ENCODE data around the gene IDH1. TPM values are rescaled to one million over a fixed set of nuclear protein-coding genes. Genes with fewer than 3 reads are reported as not detected.

The IDH1 gene
- total and polyA plus RNA-seq, 10 of the 15 experiments (the other 5 are each of a cell fraction or from before 2014, with no cell fraction given) = 39.0 to 114 (median 55.0) TPM

DNA sequence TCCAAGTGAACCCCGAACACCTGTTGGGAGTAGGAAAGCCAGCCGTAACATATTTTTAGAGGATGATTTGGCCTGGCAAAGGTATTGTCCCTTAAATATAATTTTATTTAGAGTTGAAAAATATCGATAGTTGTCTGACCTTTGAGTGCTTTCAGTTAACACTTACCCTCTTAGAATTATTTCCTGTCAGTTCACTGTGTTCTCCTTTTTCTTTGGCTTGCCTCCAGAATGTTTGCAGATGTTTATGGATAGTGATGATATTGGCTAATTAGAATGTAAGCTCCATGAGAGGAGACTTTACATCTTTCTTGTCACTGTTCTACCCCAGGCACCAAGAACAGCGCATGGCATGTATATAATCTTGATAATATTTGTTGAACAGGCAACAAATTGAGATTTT is 31.0 kb upstream of the IDH1 start:
- ChIA-PET CTCF (no interaction called here), POLR2A (interaction anchor here (1.3 kb wide), 1 partner anchor 15 kb away, joined by 4 read pairs; no protein-coding TSS in a partner anchor), SMC1A (ENCODE audit: uncharacterized antibody, unreplicated experiment) (interaction anchor here (0.6 to 1.6 kb wide), 3 partner anchors 11 to 58 kb away, joined by 3 to 4 read pairs (median 3); no protein-coding TSS in a partner anchor), RAD21 (ENCODE audit: unreplicated experiment) (interaction anchor here (1.4 kb wide), 1 partner anchor 35 kb away, joined by 4 read pairs; no protein-coding TSS in a partner anchor)
- Histone ChIP-seq H3K27me3 (replicated peaks in 1 of 2; ENCODE audit: control insufficient read depth in 2 of 2, insufficient read depth in 2 of 2, low read length in 1 of 2) (no peaks in the 10 kb centered on the region), H3K4me3 (no peak overlapping the region), H3K4me1 (ENCODE audit: control insufficient read depth, insufficient read depth, low read length) (no peaks in the 10 kb centered on the region), H2AFZ (ENCODE audit: control insufficient read depth, low read depth, low read length) (no peak overlapping the region), H4K20me1 (ENCODE audit: control insufficient read depth, insufficient read depth) (no peaks in the 10 kb centered on the region), H3K79me2 (ENCODE audit: control insufficient read depth, insufficient read depth, low read length) (no peaks in the 10 kb centered on the region; the same call in 1 of the 2 replicates), H3K27ac (ENCODE audit: control insufficient read depth, insufficient read depth) (no peak overlapping the region), H3K4me2 (ENCODE audit: control insufficient read depth, insufficient read depth) (no peak overlapping the region), H3K9me3 (replicated peaks; ENCODE audit: control insufficient read depth, insufficient read depth, low read length) (peaks cover 6% of the 10 kb centered on the region; the same call in 2 of the 3 replicates), H3K36me3 (ENCODE audit: control insufficient read depth in 2 of 2, insufficient read depth in 2 of 2, low read length in 1 of 2) (peaks cover 2 to 36% of the 10 kb centered on the region in 2 experiments), H3K9ac (ENCODE audit: control insufficient read depth, insufficient read depth, low read length) (no peak overlapping the region)
- FAIRE-seq (no peak), DNase-seq (ENCODE audit: low read depth, low spot score) (no peak), ATAC-seq (no peak)
- intact Hi-C loops (cut with micrococcal nuclease; ENCODE audit: unreplicated experiment) = no loop called here
- in situ Hi-C loops (cut with MboI) = no loop called here
- no peak for TF ChIP-seq IKZF2 (IDR thresholded peaks at IDR 0.05)
- TF ChIP-seq MAX (IDR thresholded peaks at IDR 0.05; ENCODE audit: low read depth, low read length) = no peak
- TF ChIP-seq, protein P1, sequence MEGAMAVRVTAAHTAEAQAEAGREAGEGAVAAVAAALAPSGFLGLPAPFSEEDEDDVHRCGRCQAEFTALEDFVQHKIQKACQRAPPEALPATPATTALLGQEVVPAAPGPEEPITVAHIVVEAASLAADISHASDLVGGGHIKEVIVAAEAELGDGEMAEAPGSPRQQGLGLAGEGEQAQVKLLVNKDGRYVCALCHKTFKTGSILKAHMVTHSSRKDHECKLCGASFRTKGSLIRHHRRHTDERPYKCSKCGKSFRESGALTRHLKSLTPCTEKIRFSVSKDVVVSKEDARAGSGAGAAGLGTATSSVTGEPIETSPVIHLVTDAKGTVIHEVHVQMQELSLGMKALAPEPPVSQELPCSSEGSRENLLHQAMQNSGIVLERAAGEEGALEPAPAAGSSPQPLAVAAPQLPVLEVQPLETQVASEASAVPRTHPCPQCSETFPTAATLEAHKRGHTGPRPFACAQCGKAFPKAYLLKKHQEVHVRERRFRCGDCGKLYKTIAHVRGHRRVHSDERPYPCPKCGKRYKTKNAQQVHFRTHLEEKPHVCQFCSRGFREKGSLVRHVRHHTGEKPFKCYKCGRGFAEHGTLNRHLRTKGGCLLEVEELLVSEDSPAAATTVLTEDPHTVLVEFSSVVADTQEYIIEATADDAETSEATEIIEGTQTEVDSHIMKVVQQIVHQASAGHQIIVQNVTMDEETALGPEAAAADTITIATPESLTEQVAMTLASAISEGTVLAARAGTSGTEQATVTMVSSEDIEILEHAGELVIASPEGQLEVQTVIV (IDR thresholded peaks at IDR 0.05; ENCODE audit: borderline replicate concordance, partially characterized antibody) = no peak
- TF ChIP-seq, protein P2, sequence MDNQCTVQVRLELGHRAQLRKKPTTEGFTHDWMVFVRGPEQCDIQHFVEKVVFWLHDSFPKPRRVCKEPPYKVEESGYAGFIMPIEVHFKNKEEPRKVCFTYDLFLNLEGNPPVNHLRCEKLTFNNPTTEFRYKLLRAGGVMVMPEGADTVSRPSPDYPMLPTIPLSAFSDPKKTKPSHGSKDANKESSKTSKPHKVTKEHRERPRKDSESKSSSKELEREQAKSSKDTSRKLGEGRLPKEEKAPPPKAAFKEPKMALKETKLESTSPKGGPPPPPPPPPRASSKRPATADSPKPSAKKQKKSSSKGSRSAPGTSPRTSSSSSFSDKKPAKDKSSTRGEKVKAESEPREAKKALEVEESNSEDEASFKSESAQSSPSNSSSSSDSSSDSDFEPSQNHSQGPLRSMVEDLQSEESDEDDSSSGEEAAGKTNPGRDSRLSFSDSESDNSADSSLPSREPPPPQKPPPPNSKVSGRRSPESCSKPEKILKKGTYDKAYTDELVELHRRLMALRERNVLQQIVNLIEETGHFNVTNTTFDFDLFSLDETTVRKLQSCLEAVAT (IDR thresholded peaks at IDR 0.05) = no peak
- TF ChIP-seq E2F4 (IDR thresholded peaks at IDR 0.05; ENCODE audit: low read depth, low read length) = no peak
- no peak for TF ChIP-seq ZZZ3 (IDR thresholded peaks at IDR 0.05; ENCODE audit: control insufficient read depth, insufficient read length, low read depth)
- TF ChIP-seq EED (IDR thresholded peaks at IDR 0.05; ENCODE audit: low read depth) = no peak
- 88% methylated on average over 4 of the region's 4 CpGs for WGBS (ENCODE audit: insufficient coverage, insufficient replicate concordance, low lambda C conversion rate, missing lambda C conversion rate)
- BruUV-seq (replicated peaks) = no TSS peak
